GM21529 (cell line): Measurements from ENCODE around the gene DKKL1.

ENCODE experiments used
- ATAC-seq: cut with Tn5 transposase; IDR thresholded peaks from one replicate; pipeline ENCODE4 v1.9.1; 2021; ENCODE audit not compliant: unreplicated experiment

The DKKL1 gene

GRCh38 chr19:49418511-49418910 is 54.8 kb downstream of the DKKL1 start:
- ATAC-seq: no peak

- no peak for ATAC-seq
These were observed 55.5 kb downstream of the DKKL1 start for GRCh38 chr19:49419173-49419572.

GRCh38 chr19:49420227-49420626 is 56.5 kb downstream of the DKKL1 start:
- ATAC-seq: no peak

- ATAC-seq: no peak
These were observed 57.6 kb downstream of the DKKL1 start for GRCh38 chr19:49421039-49421877.

GRCh38 chr19:49421878-49422202 is 58.2 kb downstream of the DKKL1 start:
- no peak for ATAC-seq

GRCh38 chr19:49422407-49423070 is 58.9 kb downstream of the DKKL1 start:
- ATAC-seq: no peak

- no peak for ATAC-seq
These were observed 59.7 kb downstream of the DKKL1 start, which contains the start of gene PTH2 for GRCh38 chr19:49423071-49423984. TSS of gene PTH2 (minus strand) at chr19:49423441. CDS start at chr19:49423339, 102 bp downstream.

GRCh38 chr19:49423985-49424303 is 60.3 kb downstream of the DKKL1 start:
- ATAC-seq: no peak
